ENCODE results near the gene SEMA4A.
"Not testable (repeated sequence)": the region's sequence is repeated elsewhere in the genome, so short reads cannot be mapped to it uniquely, and the experiment has no call there.

- TF ChIP-seq CTCF (conservative IDR thresholded peaks at IDR 0.05 in 1 of 2, IDR thresholded peaks at IDR 0.05 in 1 of 2; ENCODE audit: low read depth in 1 of 2, low read length in 2 of 2); EZH2 (IDR thresholded peaks at IDR 0.05; ENCODE audit: low read length, missing control alignments): not testable (repeated sequence)
Observed at GRCh38 chr1:156182010-156182779, 28.8 kb downstream of the SEMA4A start.
